Measurements from ENCODE around the gene CXCL17. TPM values are rescaled to one million over a fixed set of nuclear protein-coding genes. Genes with fewer than 3 reads are reported as not detected.

The CXCL17 gene
- total RNA-seq, 2 donors from 2014 or later = not detected

- no peak overlapping the region for H3K4me3 ChIP-seq
- no peaks in the 10 kb centered on the region for H3K27me3 ChIP-seq
- no peaks in the 10 kb centered on the region for H3K36me3 ChIP-seq
- TF ChIP-seq CTCF (IDR thresholded peaks at IDR 0.05) = no peak
- no peak overlapping the region for H3K27ac ChIP-seq
- H3K9me3 ChIP-seq = no peaks in the 10 kb centered on the region
- H3K9ac ChIP-seq (ENCODE audit: low read depth in 2 of 2, low read length in 2 of 2) = no peak overlapping the region
- peaks cover 5% of the 10 kb centered on the region for H3K4me1 ChIP-seq
- DNase-seq = no peak
- intact Hi-C loops (cut with DNase I) = no loop called here
These were observed 32.6 kb upstream of the CXCL17 start for GRCh38 chr19:42475366-42475765.

GRCh38 chr19:42474743-42475142 lies 32.0 kb upstream of the CXCL17 start:
- Histone ChIP-seq H3K4me1 (peaks cover 5% of the 10 kb centered on the region), H3K27ac (no peak overlapping the region), H3K36me3 (no peaks in the 10 kb centered on the region), H3K27me3 (no peaks in the 10 kb centered on the region), H3K4me3 (no peak overlapping the region), H3K9me3 (no peaks in the 10 kb centered on the region), H3K9ac (ENCODE audit: low read depth in 2 of 2, low read length in 2 of 2) (no peak overlapping the region)
- no peak for TF ChIP-seq CTCF (IDR thresholded peaks at IDR 0.05)
- DNase-seq = no peak
- intact Hi-C loops (cut with DNase I) = no loop called here

GRCh38 chr19:42473686-42474085 lies 30.9 kb upstream of the CXCL17 start:
- no peak overlapping the region for H3K4me3 ChIP-seq
- no peak for TF ChIP-seq CTCF (IDR thresholded peaks at IDR 0.05)
- H3K27ac ChIP-seq = no peak overlapping the region
- no peak for DNase-seq
- intact Hi-C loops (cut with DNase I) = no loop called here
- H3K27me3 ChIP-seq = no peaks in the 10 kb centered on the region
- no peaks in the 10 kb centered on the region for H3K36me3 ChIP-seq
- H3K9ac ChIP-seq (ENCODE audit: low read depth in 2 of 2, low read length in 2 of 2) = no peak overlapping the region
- H3K9me3 ChIP-seq = no peaks in the 10 kb centered on the region
- H3K4me1 ChIP-seq = peaks cover 5% of the 10 kb centered on the region

- Histone ChIP-seq H3K9me3 (no peaks in the 10 kb centered on the region), H3K4me3 (no peak overlapping the region), H3K9ac (ENCODE audit: low read depth in 2 of 2, low read length in 2 of 2) (no peak overlapping the region), H3K36me3 (no peaks in the 10 kb centered on the region), H3K4me1 (peaks cover 5% of the 10 kb centered on the region), H3K27ac (no peak overlapping the region), H3K27me3 (no peaks in the 10 kb centered on the region)
- DNase-seq = no peak
- intact Hi-C loops (cut with DNase I) = no loop called here
- no peak for TF ChIP-seq CTCF (IDR thresholded peaks at IDR 0.05)
These were observed 29.8 kb upstream of the CXCL17 start for GRCh38 chr19:42472402-42473147.

GRCh38 chr19:42471554-42472249 lies 29.0 kb upstream of the CXCL17 start:
- intact Hi-C loops (cut with DNase I) = no loop called here
- H3K27me3 ChIP-seq = no peaks in the 10 kb centered on the region
- H3K9ac ChIP-seq (ENCODE audit: low read depth in 2 of 2, low read length in 2 of 2) = peak overlapping the region in 1 of 2 donors; percentile 34
- no peak overlapping the region for H3K4me3 ChIP-seq
- DNase-seq = peak; percentile 68
- H3K36me3 ChIP-seq = no peaks in the 10 kb centered on the region
- no peaks in the 10 kb centered on the region for H3K9me3 ChIP-seq
- peak overlapping the region; percentile 20 for H3K27ac ChIP-seq
- TF ChIP-seq CTCF (IDR thresholded peaks at IDR 0.05) = no peak
- peaks cover 10% of the 10 kb centered on the region for H3K4me1 ChIP-seq
